Smooth muscle cell (in vitro differentiated cells): ENCODE data around the gene ZFPM1. TPM values are rescaled to one million over a fixed set of nuclear protein-coding genes. Genes with fewer than 3 reads are reported as not detected.

Source experiments
- DNase-seq: peaks from one replicate; lab custom pipeline; 2025; ENCODE audit not compliant: unreplicated experiment; lab: John Stamatoyannopoulos, UW
- H2AFZ ChIP-seq: fragments of 200-600 bp; sonication (generic); 2 replicates; pipeline ENCODE4 v1.6.0; 2016; ENCODE audit warnings: antibody characterized with exemption, low read depth, mild to moderate bottlenecking
- H3F3A ChIP-seq: fragments of 200-600 bp; sonication (generic); 2 replicates; pipeline ENCODE4 v1.6.0; 2017; ENCODE audit warnings: antibody characterized with exemption, low read depth
- H3K27ac ChIP-seq: fragments of 200-600 bp; sonication (generic); 2 replicates; pipeline ENCODE4 v1.5.1; 2016; ENCODE audit warnings: low read depth, mild to moderate bottlenecking
- H3K27me3 ChIP-seq: fragments of 200-600 bp; sonication (generic); 2 replicates; pipeline ENCODE4 v1.6.1; 2016; ENCODE audit warnings: low read depth, mild to moderate bottlenecking
- H3K36me3 ChIP-seq: fragments of 200-600 bp; sonication (generic); 2 replicates; pipeline ENCODE4 v1.5.1; 2016; ENCODE audit warnings: low read depth
- H3K4me1 ChIP-seq: fragments of 200-600 bp; sonication (generic); 2 replicates; pipeline ENCODE4 v1.5.1; 2016; ENCODE audit warnings: low read depth
- H3K4me2 ChIP-seq: fragments of 200-600 bp; sonication (generic); 2 replicates; pipeline ENCODE4 v1.6.0; 2016; ENCODE audit warnings: mild to moderate bottlenecking
- H3K4me3 ChIP-seq: fragments of 200-600 bp; sonication (generic); 2 replicates; pipeline ENCODE4 v1.5.1; 2016; ENCODE audit warnings: mild to moderate bottlenecking
- H3K79me2 ChIP-seq: fragments of 200-600 bp; sonication (generic); 2 replicates; pipeline ENCODE4 v1.6.0; 2016; ENCODE audit warnings: low read depth, mild to moderate bottlenecking
- H3K9ac ChIP-seq: fragments of 200-600 bp; sonication (generic); 2 replicates; pipeline ENCODE4 v1.6.0; 2016; ENCODE audit warnings: low read depth
- H3K9me3 ChIP-seq: fragments of 200-600 bp; sonication (generic); replicated peaks from 2 replicates; pipeline ENCODE4 v1.5.1; 2016; ENCODE audit warnings: low read depth
- H4K20me1 ChIP-seq: fragments of 200-600 bp; sonication (generic); 2 replicates; pipeline ENCODE4 v1.6.0; 2016; ENCODE audit warnings: low read depth
- WGBS: methylation state at CpG from one replicate; pipeline ENCODE4 v1.1.7; 2016; ENCODE audit warnings: low lambda C conversion rate; 5-methylcytosine and 5-hydroxymethylcytosine counted together
- polyA plus RNA-seq: library from polyadenylated mRNA; unstranded; fragments of >200 nt; fragmentation: Nextera tagmentation; extraction: Ambion mirVana; gene quantifications from 2 replicates; pipeline ENCODE4 v1.2.1, GENCODE V29; 2016
- total RNA-seq: library from RNA; depleted of rRNA; stranded (reverse); fragments of >200 nt; gene quantifications from 2 replicates; pipeline ENCODE4 v1.2.3, GENCODE V29; 2014
- TF ChIP-seq, protein P1 (sequence below): fragments of 200-600 bp; sonication (generic); IDR thresholded peaks from 2 replicates; pipeline ENCODE4 v1.5.1; 2017; ENCODE audit warnings: borderline replicate concordance, mild to moderate bottlenecking, antibody characterized with exemption; ENCODE audit not compliant: insufficient read depth, poor library complexity, severe bottlenecking

The ZFPM1 gene
- total and polyA plus RNA-seq, 2 experiments from 2014 or later: 0.99 to 4.9 TPM

DNA sequence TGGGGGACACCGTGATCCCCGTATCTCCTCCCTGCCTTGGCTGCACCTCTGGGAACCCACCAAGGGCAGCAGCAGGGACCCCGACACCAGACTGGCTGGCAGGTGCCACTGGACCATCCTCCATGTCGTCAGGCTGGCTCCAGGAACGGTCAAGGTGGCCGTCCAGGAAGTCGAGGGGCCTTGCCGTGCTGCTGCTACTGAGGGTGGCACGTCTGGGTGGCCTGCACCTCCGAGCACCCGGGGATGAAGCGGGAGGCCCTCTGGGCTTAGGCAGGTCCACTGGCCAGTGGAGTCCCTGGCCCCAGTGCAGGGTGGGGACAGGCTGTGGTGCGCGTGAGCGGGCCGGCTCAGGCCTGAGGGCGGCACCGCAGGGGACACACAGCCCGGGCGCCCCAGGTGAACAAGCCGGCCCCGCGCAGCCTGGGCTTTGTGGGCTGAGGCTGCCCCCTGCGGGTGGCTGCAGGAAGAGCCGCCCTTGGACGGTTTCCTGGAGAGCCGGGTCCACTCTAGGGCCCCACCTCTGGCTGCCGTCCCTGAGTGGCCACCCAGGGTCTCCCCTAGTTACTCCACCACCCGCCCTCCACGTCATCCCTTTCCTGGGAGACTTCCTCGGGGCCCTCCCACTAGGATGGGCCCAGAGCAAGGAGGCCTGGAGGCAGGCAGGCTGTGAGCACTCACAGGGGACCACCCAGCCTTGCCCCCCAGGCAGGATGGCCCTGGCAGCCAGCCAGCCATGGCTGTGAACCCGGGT lies 74.3 kb downstream of the ZFPM1 start:
- no peak overlapping the region for H3K4me3 ChIP-seq
- H3K4me2 ChIP-seq: no peak overlapping the region
- no peak overlapping the region for H2AFZ ChIP-seq
- H3K27me3 ChIP-seq: no peaks in the 10 kb centered on the region
- H3K9ac ChIP-seq: no peak overlapping the region
- no peaks in the 10 kb centered on the region for H3K9me3 ChIP-seq
- no peaks in the 10 kb centered on the region for H3K36me3 ChIP-seq
- DNase-seq: peak; percentile 12
- H3K79me2 ChIP-seq: no peaks in the 10 kb centered on the region
- H3F3A ChIP-seq: peaks cover 7% of the 10 kb centered on the region
- WGBS: 52% methylated on average over 27 of the region's 32 CpGs
- H4K20me1 ChIP-seq: peaks cover 23% of the 10 kb centered on the region
- H3K27ac ChIP-seq: no peak overlapping the region
- H3K4me1 ChIP-seq: no peaks in the 10 kb centered on the region
- TF ChIP-seq, protein P1, sequence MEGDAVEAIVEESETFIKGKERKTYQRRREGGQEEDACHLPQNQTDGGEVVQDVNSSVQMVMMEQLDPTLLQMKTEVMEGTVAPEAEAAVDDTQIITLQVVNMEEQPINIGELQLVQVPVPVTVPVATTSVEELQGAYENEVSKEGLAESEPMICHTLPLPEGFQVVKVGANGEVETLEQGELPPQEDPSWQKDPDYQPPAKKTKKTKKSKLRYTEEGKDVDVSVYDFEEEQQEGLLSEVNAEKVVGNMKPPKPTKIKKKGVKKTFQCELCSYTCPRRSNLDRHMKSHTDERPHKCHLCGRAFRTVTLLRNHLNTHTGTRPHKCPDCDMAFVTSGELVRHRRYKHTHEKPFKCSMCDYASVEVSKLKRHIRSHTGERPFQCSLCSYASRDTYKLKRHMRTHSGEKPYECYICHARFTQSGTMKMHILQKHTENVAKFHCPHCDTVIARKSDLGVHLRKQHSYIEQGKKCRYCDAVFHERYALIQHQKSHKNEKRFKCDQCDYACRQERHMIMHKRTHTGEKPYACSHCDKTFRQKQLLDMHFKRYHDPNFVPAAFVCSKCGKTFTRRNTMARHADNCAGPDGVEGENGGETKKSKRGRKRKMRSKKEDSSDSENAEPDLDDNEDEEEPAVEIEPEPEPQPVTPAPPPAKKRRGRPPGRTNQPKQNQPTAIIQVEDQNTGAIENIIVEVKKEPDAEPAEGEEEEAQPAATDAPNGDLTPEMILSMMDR: peak; percentile 82

DNA sequence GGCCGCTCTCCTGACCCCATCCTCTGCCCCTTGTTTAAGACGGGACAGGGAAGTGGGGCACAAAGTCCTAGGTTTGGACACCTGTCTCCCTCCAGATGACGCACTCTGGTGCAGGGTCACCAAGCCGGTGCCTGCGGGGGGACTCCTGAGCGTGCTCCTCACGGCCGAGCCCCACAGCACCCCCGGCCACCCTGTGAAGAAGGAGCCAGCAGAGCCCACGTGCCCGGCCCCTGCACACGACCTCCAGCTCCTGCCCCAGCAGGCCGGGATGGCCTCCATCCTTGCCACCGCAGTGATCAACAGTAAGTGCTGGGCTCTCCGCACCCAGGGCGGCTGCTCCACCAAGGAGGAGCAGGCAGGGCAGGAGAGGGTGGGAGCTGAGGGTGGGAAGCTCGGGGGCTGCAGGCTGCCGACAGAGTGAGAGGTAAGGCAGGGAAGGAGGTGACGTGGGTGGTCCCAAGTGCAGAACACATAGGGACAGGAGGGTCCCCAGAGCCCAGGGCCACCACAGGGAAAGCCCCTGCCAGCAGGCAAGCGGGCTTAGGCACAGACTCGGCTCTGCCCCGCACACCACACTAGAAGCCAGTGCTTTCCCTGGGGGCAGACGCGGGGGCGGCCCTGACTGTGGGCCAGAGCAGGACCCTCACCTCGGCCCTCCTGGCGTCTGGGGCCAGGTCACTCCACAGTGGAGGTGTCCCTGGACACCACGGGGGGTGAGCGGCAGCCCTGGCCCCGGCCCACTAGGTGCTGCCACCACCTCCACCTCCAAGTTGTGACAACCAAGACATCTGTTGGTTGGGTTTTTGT lies 75.1 kb downstream of the ZFPM1 start:
- no peaks in the 10 kb centered on the region for H3K27me3 ChIP-seq
- no peak overlapping the region for H3K9ac ChIP-seq
- no peaks in the 10 kb centered on the region for H3K4me1 ChIP-seq
- no peaks in the 10 kb centered on the region for H3K9me3 ChIP-seq
- H2AFZ ChIP-seq: no peak overlapping the region
- 79% methylated on average over 18 of the region's 30 CpGs for WGBS
- DNase-seq: no peak
- no peak overlapping the region for H3K4me3 ChIP-seq
- no peaks in the 10 kb centered on the region for H3K79me2 ChIP-seq
- H3F3A ChIP-seq: peaks cover 7% of the 10 kb centered on the region
- H3K27ac ChIP-seq: no peak overlapping the region
- H3K4me2 ChIP-seq: no peak overlapping the region
- H3K36me3 ChIP-seq: no peaks in the 10 kb centered on the region
- peaks cover 23% of the 10 kb centered on the region for H4K20me1 ChIP-seq
- TF ChIP-seq, protein P1: no peak

DNA sequence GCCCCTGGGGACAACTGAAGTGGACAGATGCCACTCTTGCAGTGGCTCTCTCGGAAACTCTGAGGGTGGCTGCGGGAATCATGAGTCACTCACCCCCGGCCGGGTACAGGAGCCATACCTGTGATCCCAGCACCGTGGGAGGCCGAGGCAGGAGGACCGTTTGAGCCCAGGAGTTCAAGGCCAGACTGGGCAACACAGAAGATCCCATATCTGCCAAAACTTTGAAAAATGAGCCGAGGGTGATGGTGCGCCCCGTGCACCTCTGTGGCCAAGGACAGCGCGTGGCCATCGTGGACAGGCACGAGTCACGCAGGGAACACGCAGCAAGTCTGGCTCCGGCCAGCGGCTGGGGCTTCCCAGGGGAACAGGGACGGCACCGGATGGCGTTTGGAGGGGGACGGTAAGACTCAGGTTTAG lies 75.8 kb downstream of the ZFPM1 start:
- Histone ChIP-seq H3K27me3 (no peaks in the 10 kb centered on the region), H3K79me2 (no peaks in the 10 kb centered on the region), H3F3A (peaks cover 7% of the 10 kb centered on the region), H2AFZ (no peak overlapping the region), H3K27ac (no peak overlapping the region), H3K9ac (no peak overlapping the region), H3K4me3 (no peak overlapping the region), H3K36me3 (no peaks in the 10 kb centered on the region), H3K4me2 (no peak overlapping the region), H3K4me1 (no peaks in the 10 kb centered on the region), H4K20me1 (peaks cover 20% of the 10 kb centered on the region), H3K9me3 (no peaks in the 10 kb centered on the region)
- TF ChIP-seq, protein P1: no peak
- DNase-seq: no peak
- 89% methylated on average over 22 of the region's 22 CpGs for WGBS
